H1 (cell line): ENCODE measurements around the gene SESN3. TPM values are rescaled to one million over a fixed set of nuclear protein-coding genes. Genes with fewer than 3 reads are reported as not detected.

Source experiments
- BACH1 ChIP-seq: IDR thresholded peaks from 2 replicates; pipeline ENCODE4 v1.6.1; 2012; ENCODE audit warnings: low read length, improper control_type of control experiment
- CBX8 ChIP-seq: fragments of 300-800, 300-1000 bp; sonication (generic); IDR thresholded peaks from 2 replicates; pipeline ENCODE4 v1.7.1; 2016; ENCODE audit warnings: low read depth, low read length, borderline replicate concordance
- CEBPB ChIP-seq: IDR thresholded peaks from 2 replicates; pipeline ENCODE4 v1.6.1; 2012; ENCODE audit warnings: low read depth, low read length
- CHD7 ChIP-seq: fragments of 300-600 bp; sonication (generic); IDR thresholded peaks from 2 replicates; pipeline ENCODE4 v1.7.1; 2012; ENCODE audit warnings: low read length, moderate library complexity, mild to moderate bottlenecking, inconsistent platforms; ENCODE audit not compliant: insufficient replicate concordance
- HDAC2 ChIP-seq, 2 experiments: fragments of 300-600 bp in 1 of 2; sonication (generic) in 1 of 2; IDR thresholded peaks; 2 replicates each; pipeline ENCODE4 v1.6.1; 2011 to 2012; ENCODE audit warnings: low read depth in 2 of 2, low read length in 2 of 2, mild to moderate bottlenecking in 2 of 2, moderate library complexity in 2 of 2, borderline replicate concordance in 1 of 2, inconsistent platforms in 1 of 2
- NANOG ChIP-seq: IDR thresholded peaks from 2 replicates; pipeline ENCODE4 v1.6.1; 2011; ENCODE audit warnings: low read length, low read depth, mild to moderate bottlenecking, inconsistent platforms; ENCODE audit not compliant: insufficient read depth, poor library complexity, severe bottlenecking
- POLR2A ChIP-seq, 2 experiments: IDR thresholded peaks; 1 replicate in 1 of 2; 2 replicates in 1 of 2; pipeline ENCODE4 v1.6.1; 2011; ENCODE audit warnings: low read depth in 2 of 2, low read length in 2 of 2, mild to moderate bottlenecking in 2 of 2; ENCODE audit errors: control extremely low read depth in 1 of 2
- POU5F1 ChIP-seq: IDR thresholded peaks from 2 replicates; pipeline ENCODE4 v1.6.1; 2011; ENCODE audit warnings: low read depth, mild to moderate bottlenecking, low read length, moderate library complexity
- SP1 ChIP-seq: IDR thresholded peaks from 2 replicates; pipeline ENCODE4 v1.6.1; 2011; ENCODE audit warnings: low read depth, low read length
- TCF12 ChIP-seq: IDR thresholded peaks from 2 replicates; pipeline ENCODE4 v1.6.1; 2011; ENCODE audit warnings: low read depth, mild to moderate bottlenecking, low read length
- YY1 ChIP-seq: IDR thresholded peaks from 2 replicates; pipeline ENCODE4 v1.6.1; 2011; ENCODE audit warnings: low read depth, mild to moderate bottlenecking, low read length
- polyA plus RNA-seq, 7 experiments: library from polyadenylated mRNA; depleted of rRNA in 3 of 7; stranded (reverse) in 5 of 7; unstranded in 2 of 7; fragments of >200 nt in 5 of 7; fragments of 200-250 nt in 2 of 7; gene quantifications; 1 replicate in 5 of 7; 2 replicates in 1 of 7; 4 replicates in 1 of 7; pipeline versions ENCODE4 v1.2.1 to v1.2.3, GENCODE V29; 2011 to 2013; ENCODE audit warnings: missing spikeins in 2 of 7, mixed read lengths in 2 of 7
- total RNA-seq: library from RNA; stranded (reverse); fragmentation: NEBNext Ultra II Directional; extraction: Animal tissue kit (Norgen Biotek cat#: 25700); gene quantifications from 2 replicates; pipeline ENCODE4 v1.2.1, GENCODE V29; 2021

SESN3 gene
- total and polyA plus RNA-seq, 2 of the 8 experiments (the other 6 are each of a cell fraction or from before 2014, with no cell fraction given): 10.2 to 31.1 TPM

GRCh38 chr11:95132956-95133355 is 98.0 kb downstream of the SESN3 start (continued):
- no peak for TF ChIP-seq CHD7
- no peak for TF ChIP-seq YY1
- TF ChIP-seq CBX8: no peak
- no peak for TF ChIP-seq POU5F1
- TF ChIP-seq POLR2A (IDR thresholded peaks at IDR 0.05; ENCODE audit: control extremely low read depth in 1 of 2, low read depth in 2 of 2, low read length in 2 of 2): no peak
- TF ChIP-seq BACH1: no peak
- TF ChIP-seq CEBPB: no peak
- TF ChIP-seq NANOG: no peak
- TF ChIP-seq SP1: no peak
- no peak for TF ChIP-seq HDAC2 (IDR thresholded peaks at IDR 0.05; ENCODE audit: borderline replicate concordance in 1 of 2, low read depth in 2 of 2, low read length in 2 of 2)
- TF ChIP-seq TCF12: no peak
- TF ChIP-seq, all 59 proteins: peak for 0
